NCI-H526 treated with DMSO at 0.1 percent for 48 hours (cell line): ENCODE results near the gene CEP55.
"Not testable (repeated sequence)": the region's sequence is repeated elsewhere in the genome, so short reads cannot be mapped to it uniquely, and the experiment has no call there.

ENCODE experiments used
- DNase-seq: peaks from one replicate; lab custom pipeline; 2025; lab: John Stamatoyannopoulos, UW

CEP55 gene

GRCh38 chr10:93513091-93513490 lies 16.7 kb downstream of the CEP55 start:
- no peak for DNase-seq

- DNase-seq = no peak
Measured at GRCh38 chr10:93514521-93514920, 18.1 kb downstream of the CEP55 start.

- DNase-seq = no peak
Measured at GRCh38 chr10:93515071-93516005, 18.9 kb downstream of the CEP55 start.

- no peak for DNase-seq
Measured at GRCh38 chr10:93516006-93516380, 19.6 kb downstream of the CEP55 start.

GRCh38 chr10:93518531-93518930 lies 22.1 kb downstream of the CEP55 start:
- DNase-seq = no peak

DNA sequence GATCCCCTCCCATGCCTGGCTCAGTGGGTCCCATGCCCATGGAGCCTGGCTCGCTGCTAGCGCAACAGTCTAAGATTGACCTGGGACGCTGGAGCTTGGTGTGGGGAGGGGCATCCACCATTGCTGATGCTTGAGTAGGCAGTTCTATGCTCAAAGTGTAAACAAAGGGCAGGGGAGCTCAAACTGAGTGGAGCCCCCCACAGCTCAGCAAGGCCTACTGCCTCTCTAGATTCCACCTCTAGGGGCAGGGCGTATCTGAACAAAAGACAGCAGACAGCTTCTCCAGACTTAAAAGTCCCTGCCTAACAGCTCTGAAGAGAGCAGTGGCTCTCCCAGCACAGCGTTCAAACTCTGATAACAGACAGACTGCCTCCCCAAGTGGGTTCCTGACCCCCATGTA lies 38.9 kb downstream of the CEP55 start:
- no peak for DNase-seq

DNA sequence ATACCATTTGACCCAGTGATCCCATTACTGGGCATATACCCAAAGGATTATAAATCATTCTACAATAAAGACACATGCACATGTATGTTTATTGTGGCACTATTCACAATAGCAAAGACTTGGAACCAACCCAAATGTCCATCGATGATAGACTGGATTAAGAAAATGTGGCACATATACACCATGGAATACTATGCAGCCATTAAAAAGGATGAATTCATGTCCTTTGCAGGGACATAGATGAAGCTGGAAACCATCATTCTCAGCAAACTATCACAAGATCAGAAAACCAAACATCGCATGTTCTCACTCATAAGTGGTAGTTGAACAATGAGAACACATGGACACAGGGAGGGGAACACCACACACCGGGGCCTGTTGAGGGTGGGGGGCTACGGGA lies 44.5 kb downstream of the CEP55 start:
- DNase-seq = not testable (repeated sequence)

DNA sequence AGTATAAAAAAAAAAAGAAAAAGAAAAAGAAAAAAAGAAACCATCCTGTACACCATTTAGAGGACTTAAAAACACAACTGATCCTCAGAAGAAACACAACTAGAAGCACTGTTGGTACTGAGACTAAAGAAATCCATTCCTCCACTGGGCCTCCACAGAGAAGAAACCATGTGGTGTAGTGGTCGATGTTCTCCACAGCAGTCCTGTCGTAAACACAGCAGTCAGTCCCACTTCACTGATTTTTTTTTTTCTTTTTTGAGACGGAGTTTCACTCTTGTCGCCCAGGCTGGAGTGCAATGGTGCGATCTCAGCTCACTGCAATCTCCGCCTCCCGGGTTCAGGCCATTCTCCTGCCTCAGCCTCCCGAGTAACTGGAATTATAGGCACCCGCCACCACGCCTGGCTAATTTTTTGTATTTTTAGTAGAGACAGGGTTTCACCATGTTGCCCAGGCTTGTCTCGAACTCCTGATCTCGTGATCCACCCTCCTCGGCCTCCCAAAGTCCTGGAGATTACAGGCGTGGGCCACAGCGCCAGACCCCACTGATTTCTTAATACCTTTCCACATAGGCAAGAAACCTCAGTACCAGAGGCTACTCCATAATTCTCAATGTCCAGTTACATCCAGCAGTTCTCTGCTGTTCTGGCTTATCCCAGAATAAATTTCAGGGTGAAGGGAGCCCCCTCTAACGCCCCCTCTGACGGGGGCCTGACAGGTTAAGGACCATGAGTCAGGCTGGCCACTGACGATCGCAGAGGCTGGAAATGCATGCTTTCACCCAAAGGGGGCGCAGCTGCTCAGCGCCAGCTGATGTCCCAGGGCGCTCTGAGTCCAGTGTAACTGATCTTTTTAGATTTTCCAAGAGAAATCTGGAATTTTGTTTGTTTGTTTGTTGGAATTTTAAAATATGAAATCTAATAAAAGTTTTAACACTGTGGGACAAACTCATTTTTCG lies 45.3 kb downstream of the CEP55 start:
- no peak for DNase-seq

GRCh38 chr10:93542358-93542791 lies 46.0 kb downstream of the CEP55 start:
- no peak for DNase-seq

DNA sequence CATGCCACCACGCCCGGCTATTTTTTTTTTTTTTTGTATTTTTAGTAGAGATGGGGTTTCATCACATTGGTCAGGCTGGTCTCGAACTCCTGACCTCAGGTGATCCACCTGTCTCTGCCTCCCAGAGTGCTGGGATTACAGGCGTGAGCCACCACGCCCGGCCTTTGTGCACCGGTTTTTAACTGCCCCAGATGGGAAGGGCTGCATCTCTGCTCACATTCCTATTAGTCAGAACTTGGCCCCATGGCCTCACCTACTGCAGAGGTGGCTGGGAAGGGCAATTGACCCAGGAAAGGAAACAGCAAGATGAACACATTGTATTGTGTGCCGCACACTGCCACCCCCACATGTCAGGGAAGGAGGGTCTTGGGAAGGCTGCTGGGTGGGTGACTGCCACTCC lies 50.6 kb downstream of the CEP55 start:
- not testable (repeated sequence) for DNase-seq

DNA sequence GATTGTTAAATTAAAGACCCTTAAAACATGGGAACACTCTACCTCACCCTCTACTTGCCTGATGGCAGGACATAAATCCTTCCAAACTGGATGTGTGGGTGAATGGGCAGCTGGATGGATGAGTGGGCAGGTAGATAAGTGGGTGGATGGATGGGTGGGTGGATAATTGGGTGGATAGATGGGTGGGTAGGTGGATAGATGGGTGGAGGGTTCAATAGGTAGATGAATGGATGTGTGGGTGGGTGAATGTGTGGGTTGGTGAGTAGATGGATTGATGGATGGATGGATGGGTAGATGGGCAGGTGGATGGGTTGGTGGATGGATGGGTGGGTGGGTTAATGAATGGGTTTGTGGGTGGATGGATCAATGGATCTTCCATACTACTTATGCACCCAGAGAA lies 51.1 kb downstream of the CEP55 start:
- no peak for DNase-seq

DNA sequence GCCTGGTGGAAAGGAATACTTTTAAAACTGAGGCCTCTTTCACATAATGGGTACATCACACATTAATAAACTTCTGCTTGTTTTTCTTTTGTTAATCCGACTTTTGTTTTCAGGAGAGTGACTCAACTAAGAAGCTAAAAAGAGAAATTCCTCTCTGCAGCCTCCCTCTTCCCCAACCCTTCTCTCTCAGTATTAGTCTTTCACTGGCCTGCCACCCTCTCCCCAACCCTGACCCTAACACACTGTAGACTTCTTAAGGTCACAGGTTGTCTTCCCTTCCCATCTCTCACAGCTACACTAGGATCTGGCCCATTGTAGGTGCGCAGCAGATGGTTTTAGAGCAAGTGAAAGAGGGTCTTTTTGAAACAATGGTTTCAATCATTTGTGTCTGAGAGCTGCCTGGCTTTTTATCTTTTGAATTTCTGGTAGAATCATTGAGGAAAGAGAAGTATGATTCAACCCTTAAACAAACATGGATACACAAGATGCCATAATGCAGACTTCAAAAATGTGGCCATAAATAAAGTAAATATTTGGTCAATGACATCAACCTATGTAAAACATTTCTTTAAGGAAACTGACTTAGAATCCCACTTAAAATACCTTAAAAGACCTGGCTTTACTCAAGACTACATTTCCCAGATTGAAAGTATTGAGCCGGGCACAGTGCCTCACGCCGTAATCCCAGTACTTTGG lies 52.1 kb downstream of the CEP55 start:
- DNase-seq = no peak

- DNase-seq = no peak
Measured at GRCh38 chr10:93550606-93551005, 54.2 kb downstream of the CEP55 start.

DNA sequence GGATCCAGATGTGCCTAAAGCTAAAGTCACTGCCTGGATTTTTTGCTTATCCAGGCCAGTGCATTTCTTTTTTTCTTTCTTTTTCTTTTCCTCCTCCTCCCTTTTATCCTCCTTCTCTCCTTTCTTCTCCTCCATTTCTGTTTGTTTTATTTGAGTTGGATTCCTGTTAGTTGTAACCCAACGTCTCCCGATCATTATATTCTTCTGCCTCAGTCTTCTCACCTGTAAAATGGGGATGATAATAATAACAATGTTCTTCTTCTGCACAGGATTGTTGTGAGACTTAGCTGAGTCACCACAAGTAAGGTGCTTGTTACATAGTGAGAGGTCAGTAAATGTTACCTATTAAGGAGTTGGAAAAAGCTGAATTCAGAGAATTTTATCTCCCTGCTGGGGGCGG lies 56.4 kb downstream of the CEP55 start:
- no peak for DNase-seq

GRCh38 chr10:93553482-93554315 lies 57.3 kb downstream of the CEP55 start:
- no peak for DNase-seq

- no peak for DNase-seq
Measured at GRCh38 chr10:93554316-93554663, 57.9 kb downstream of the CEP55 start.

DNA sequence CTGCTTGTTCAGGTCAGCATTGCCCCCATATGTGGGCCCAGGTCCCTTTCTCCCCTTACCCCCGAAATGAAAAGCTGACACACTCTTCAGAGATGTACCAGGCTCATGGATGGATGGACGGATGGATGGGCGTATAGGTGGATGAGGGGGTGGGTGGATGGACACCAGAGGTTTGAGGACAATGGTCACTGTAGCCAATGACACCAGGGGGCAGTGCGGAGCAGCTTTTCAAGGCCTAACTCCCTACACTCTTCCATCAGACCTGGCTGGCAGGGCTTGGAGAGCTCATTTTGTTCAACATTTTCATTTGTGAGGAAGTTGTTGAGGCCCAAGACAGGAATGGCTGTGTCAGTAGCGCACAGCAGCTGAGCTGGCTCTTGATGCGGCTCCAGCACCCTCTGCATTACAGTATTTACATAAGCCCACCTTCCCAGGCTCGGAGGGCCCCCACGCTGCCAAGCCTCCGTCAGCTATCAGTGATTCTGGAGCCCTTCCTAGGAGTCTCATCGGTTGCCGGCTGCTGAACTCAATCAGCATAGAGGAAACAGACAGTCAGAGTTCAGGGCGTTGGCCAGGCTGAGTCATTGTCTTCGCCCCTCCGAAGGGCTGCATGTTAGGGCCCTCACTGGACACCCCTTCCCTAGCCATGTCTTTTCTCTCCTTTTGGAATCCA lies 58.5 kb downstream of the CEP55 start:
- no peak for DNase-seq

GRCh38 chr10:93559490-93559889 lies 63.1 kb downstream of the CEP55 start:
- DNase-seq = no peak

GRCh38 chr10:93560541-93560940 lies 64.1 kb downstream of the CEP55 start:
- no peak for DNase-seq

GRCh38 chr10:93565446-93565845 lies 69.0 kb downstream of the CEP55 start:
- no peak for DNase-seq
